GM19467 (cell line): ENCODE results near the gene SLC2A9.
"Not testable (repeated sequence)": the region's sequence is repeated elsewhere in the genome, so short reads cannot be mapped to it uniquely, and the experiment has no call there.

ENCODE experiments used
- ATAC-seq: cut with Tn5 transposase; IDR thresholded peaks from one replicate; pipeline ENCODE4 v1.9.1; 2021; ENCODE audit warnings: mild to moderate bottlenecking, moderate library complexity; ENCODE audit not compliant: unreplicated experiment

The SLC2A9 gene

GRCh38 chr4:9932771-9933170, 88.5 kb downstream of the SLC2A9 start:
- no peak for ATAC-seq

- no peak for ATAC-seq
These were observed 90.2 kb downstream of the SLC2A9 start for GRCh38 chr4:9931146-9931545.

DNA sequence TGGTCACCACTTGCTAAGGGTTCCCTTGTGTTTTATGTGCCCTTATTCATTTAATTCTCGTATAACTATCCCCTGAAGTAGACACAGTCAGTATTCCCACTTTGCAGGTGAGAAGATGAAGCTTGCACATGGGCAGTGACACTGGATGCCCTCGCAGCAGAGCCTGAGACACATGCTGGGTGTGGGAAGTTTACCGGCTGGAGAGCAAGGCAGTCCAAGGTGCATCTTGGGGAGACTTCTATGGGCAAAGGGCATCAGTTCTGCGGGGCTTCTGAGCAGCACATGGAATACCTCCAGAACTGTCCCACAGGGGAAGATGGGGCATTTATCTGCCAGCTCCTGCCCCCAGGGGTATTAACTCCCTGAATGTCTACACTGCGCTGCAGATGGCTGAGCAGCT, 92.2 kb downstream of the SLC2A9 start:
- no peak for ATAC-seq

DNA sequence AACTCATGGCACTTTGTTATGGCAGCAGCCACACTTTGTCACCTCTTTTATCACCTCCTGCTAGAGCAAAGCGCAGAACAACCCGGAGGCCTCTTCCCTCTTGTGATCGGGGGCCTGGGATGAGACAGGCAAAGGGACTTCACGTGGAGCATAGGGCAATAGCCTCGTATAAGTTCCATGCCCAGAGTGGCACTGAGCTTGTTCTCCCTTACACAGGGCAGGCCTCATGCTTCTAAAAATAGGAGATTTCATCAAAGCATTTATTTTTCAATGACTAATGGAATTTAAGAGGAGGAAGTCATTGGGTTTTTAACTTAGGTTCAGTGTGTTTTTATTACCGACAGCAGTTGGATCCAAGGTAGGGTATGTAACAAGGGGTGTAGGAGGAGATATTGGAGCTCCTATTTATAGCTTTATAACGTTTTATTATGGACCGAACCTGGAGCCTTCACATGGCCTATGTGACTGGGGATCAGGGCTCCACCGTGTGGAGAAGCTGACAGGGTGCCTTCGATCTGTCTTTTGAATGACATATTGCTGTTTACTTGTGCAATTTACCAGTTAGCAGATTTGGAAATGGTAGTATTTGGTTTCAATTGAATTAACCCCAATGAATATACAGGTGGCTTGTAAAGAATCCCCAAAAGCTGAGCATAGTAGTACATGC, 93.8 kb downstream of the SLC2A9 start:
- ATAC-seq, result no peak

DNA sequence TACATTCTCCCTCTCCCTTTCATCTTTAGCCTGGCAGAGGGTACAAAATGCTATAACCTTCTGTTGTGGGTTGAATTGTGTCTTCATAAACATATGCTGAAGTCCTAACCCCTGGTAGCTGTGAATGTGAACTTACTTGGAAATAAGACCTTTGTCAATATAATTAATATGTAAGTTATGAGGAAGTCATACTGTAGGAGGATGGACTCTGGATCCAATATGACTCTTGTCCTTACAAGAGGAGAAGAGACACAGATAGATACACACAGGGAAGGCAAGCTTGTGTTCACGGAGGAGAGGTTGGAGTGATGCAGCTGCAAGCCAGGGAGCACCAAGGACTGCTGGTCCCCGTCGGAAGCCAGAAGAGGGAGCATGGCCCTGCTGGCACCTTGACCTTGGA, 94.7 kb downstream of the SLC2A9 start:
- no peak for ATAC-seq

DNA sequence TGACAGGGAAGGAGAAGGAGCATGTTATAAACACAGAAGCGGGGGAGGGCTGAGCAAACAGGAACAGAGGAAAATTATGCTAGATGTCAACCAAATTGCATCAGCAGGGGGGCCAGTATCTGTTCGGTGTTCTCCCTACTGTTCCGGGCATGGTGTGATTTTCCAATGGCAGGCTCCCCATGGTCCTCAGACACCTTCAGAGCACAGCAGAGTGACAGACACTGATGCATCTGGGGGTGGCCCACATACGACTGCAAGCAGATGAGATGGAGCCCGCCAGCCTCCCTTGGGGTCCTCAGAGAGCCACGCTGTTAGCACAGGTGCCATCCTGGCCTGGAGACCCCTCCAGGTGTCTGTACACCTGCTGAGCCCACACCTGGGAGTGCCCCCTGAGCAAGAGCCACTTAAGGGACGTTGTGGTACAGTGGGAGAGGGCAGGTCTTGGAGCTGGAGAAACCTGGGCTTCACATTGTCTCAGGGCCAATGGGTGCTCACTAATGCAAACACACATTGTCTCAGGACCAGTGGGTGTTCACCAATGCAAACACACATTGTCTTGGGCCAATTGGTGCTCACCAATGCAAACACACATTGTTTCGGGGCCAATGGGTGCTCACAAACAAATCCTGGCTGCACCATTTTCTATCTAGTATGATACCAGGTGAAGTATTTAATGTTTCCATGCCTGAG, 95.4 kb downstream of the SLC2A9 start:
- ATAC-seq, result no peak

- ATAC-seq, result no peak
These were observed 96.5 kb downstream of the SLC2A9 start for GRCh38 chr4:9924750-9925149.

DNA sequence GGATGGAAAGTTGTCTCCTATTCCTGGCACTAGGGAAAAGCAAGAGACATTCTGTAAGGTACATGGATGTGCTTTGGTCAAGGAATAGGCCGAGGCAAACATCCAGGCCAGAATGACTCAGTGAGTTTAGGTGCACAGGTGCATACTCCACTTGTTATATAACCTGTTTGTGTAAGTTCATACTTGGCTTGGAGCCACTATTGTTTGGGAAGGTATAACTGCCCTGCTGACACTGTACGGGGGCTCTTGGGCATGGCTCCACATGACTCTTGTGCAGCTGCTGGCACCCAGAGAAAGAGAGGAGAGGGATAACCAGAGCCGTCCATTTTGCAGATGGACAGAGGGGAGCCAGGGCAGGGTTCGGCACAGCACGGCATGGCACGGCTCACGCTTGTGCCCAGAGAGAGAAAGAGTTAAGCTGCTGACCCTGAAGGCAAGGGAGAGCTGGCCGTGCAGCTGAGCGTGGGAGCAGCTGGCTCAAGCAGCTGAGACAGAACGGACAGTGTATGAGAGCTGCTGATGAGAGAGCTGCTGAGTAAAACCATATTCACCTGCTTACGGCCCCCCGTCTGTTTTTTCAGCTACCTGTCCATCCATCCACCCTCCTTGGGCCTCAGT, 98.0 kb downstream of the SLC2A9 start:
- no peak for ATAC-seq

GRCh38 chr4:9921326-9921725, 100.0 kb downstream of the SLC2A9 start:
- no peak for ATAC-seq

DNA sequence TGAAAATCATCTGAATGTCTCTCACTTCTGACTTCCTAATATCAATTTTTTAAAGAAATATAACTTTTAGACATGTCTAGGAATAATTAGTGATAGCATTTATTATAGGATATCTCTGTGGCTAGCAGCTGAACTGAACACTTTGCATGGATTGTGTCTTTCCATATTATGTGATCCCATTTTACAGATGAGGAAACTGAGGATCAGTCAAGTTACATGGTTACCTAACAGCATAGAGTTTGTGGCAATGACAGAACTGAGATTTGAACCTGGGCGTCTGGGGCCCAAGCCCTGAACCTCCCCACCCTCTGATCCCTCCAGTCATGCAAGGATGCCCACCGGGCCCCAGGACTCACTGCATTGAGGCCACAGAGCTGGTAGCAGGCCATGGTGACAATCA, 101.3 kb downstream of the SLC2A9 start:
- ATAC-seq, result no peak

GRCh38 chr4:9919047-9919446, 102.2 kb downstream of the SLC2A9 start:
- ATAC-seq, result no peak

DNA sequence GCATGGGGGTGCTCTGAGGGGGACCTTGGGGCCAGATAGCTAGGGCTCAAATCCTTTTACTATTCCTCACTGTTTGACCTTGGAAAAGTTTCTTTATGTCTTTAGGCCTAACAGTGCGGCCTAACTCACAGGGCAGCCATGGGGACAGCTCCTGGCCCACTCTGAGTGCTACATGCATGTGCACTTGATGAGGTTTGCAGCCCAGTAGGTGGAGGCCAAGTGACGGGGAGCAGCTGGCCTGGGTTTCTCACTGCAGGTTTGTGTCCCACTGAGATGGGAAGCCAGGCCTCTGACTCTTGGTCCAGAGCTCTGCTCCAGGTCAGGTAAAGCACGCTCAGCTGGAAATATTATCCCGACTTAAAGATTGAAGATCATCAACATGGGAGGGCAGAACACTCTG, 102.8 kb downstream of the SLC2A9 start:
- no peak for ATAC-seq

DNA sequence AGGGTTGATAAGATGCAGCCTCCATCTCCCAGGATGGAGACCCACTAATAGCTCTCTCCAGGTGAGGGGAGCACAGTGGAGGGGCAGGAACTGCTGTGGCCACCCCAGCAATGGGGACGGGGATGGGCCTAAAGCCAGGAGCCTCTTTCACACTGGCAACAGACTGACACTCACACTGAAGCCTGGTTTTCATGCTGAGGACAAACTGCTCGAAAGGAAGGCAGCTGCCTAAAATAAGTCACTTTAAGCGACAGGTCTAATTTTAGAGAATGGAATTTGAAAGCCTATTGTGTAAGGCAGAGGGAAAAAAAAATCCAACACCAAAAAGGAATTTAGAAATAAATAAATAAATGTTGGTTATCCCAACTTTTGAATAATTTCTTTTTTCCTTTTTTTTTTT, 104.4 kb downstream of the SLC2A9 start:
- ATAC-seq, result no peak

- no peak for ATAC-seq
These were observed 105.0 kb downstream of the SLC2A9 start for GRCh38 chr4:9916346-9916745.

GRCh38 chr4:9913846-9914245, 107.5 kb downstream of the SLC2A9 start:
- no peak for ATAC-seq

GRCh38 chr4:9906996-9907395, 114.3 kb downstream of the SLC2A9 start:
- no peak for ATAC-seq

- ATAC-seq, result no peak
These were observed 116.2 kb downstream of the SLC2A9 start for GRCh38 chr4:9904976-9905587.

GRCh38 chr4:9903317-9903716, 118.0 kb downstream of the SLC2A9 start:
- ATAC-seq, result no peak

- no peak for ATAC-seq
These were observed 120.0 kb downstream of the SLC2A9 start for GRCh38 chr4:9901257-9901656.

DNA sequence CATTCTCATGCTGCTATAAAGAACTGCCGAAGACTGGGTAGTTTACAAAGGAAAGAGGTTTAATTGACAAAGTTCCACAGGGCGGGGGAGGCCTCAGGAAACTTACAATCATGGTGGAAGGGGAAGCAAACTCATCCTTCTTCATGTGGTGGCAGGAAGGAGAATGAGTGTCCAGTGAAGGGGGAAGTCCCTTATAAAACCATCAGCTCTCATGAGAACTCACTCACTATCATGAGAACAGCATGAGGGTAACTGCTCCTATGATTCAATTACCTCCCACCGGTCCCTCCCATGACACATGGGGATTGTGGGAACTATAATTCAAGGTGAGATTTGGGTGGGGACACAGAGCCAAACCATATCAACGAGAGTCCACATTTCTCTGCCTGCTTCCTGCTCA, 120.7 kb downstream of the SLC2A9 start:
- not testable (repeated sequence) for ATAC-seq

GRCh38 chr4:9899306-9900055, 121.8 kb downstream of the SLC2A9 start:
- ATAC-seq, result no peak
